ENCODE measurements around the gene PKIB.

Gene PKIB

GRCh38 chr6:122722746-122723145, 112.5 kb downstream of the PKIB start:
- no peaks in the 10 kb centered on the region for H3K27me3 ChIP-seq (replicated peaks in 2 of 5; ENCODE audit: control insufficient read depth in 4 of 5, insufficient read depth in 5 of 5, low read length in 4 of 5)
- no peak overlapping the region for H3K27ac ChIP-seq (ENCODE audit: insufficient read depth in 1 of 2, low read depth in 1 of 2, low read length in 2 of 2, poor library complexity in 1 of 2, severe bottlenecking in 2 of 2)
- H3K4me3 ChIP-seq (ENCODE audit: control insufficient read depth in 1 of 7, extremely low read depth in 1 of 7, insufficient read depth in 4 of 7, low read depth in 2 of 7, low read length in 6 of 7), result no peak overlapping the region
- peaks cover 0 to 3% (median 0%) of the 10 kb centered on the region in 4 experiments for H3K4me1 ChIP-seq (ENCODE audit: control extremely low read depth in 1 of 4, control insufficient read depth in 4 of 4, insufficient read depth in 4 of 4, low read length in 3 of 4)
- CTCF ChIA-PET, result interaction anchor here (1.5 to 2.2 kb wide), 4 partner anchors 9 to 116 kb away, joined by 4 to 11 read pairs (median 5); no protein-coding TSS in a partner anchor
- H3K36me3 ChIP-seq (ENCODE audit: control insufficient read depth in 4 of 4, insufficient read depth in 4 of 4, low read length in 3 of 4), result no peaks in the 10 kb centered on the region
- 96% methylated on average over 4 of the region's 4 CpGs for WGBS (ENCODE audit: insufficient coverage)
- no peaks in the 10 kb centered on the region for H3K9me3 ChIP-seq (ENCODE audit: control extremely low read depth in 1 of 5, control insufficient read depth in 4 of 5, insufficient read depth in 2 of 5, low read depth in 1 of 5, low read length in 4 of 5)
- POLR2A ChIA-PET, result no interaction called here
- DNase-seq, result no peak

GRCh38 chr6:122726649-122727048, 116.4 kb downstream of the PKIB start:
- Histone ChIP-seq H3K27me3 (replicated peaks in 2 of 5; ENCODE audit: control insufficient read depth in 4 of 5, insufficient read depth in 5 of 5, low read length in 4 of 5) (peaks cover 0 to 2% (median 0%) of the 10 kb centered on the region in 5 experiments), H3K9me3 (ENCODE audit: control extremely low read depth in 1 of 5, control insufficient read depth in 4 of 5, insufficient read depth in 2 of 5, low read depth in 1 of 5, low read length in 4 of 5) (no peaks in the 10 kb centered on the region), H3K36me3 (ENCODE audit: control insufficient read depth in 4 of 4, insufficient read depth in 4 of 4, low read length in 3 of 4) (no peaks in the 10 kb centered on the region), H3K27ac (ENCODE audit: insufficient read depth in 1 of 2, low read depth in 1 of 2, low read length in 2 of 2, poor library complexity in 1 of 2, severe bottlenecking in 2 of 2) (no peak overlapping the region), H3K4me1 (ENCODE audit: control extremely low read depth in 1 of 4, control insufficient read depth in 4 of 4, insufficient read depth in 4 of 4, low read length in 3 of 4) (no peaks in the 10 kb centered on the region), H3K4me3 (ENCODE audit: control insufficient read depth in 1 of 7, extremely low read depth in 1 of 7, insufficient read depth in 4 of 7, low read depth in 2 of 7, low read length in 6 of 7) (no peak overlapping the region)
- POLR2A ChIA-PET, result no interaction called here
- whole genome bisulfite sequencing (ENCODE audit: insufficient coverage), result 17% methylated on average over 1 of the region's 2 CpGs
- CTCF ChIA-PET, result interaction anchor here (0.6 to 9.3 kb wide), 18 partner anchors 8 to 252 kb away, joined by 3 to 113 read pairs (median 6); partner anchors contain the start of gene PKIB
- peak; percentile 43 to 53 (median 50) for DNase-seq

GRCh38 chr6:122727244-122727643, 117.0 kb downstream of the PKIB start:
- WGBS (ENCODE audit: insufficient coverage), result no CpG with 5 or more reads among the region's 1 CpG

GRCh38 chr6:122730334-122730733, 120.1 kb downstream of the PKIB start:
- DNase-seq, result no peak
- ChIA-PET POLR2A (no interaction called here), CTCF (interaction anchor here (1.0 to 9.3 kb wide), 19 partner anchors 7 to 590 kb away, joined by 3 to 113 read pairs (median 3); no protein-coding TSS in a partner anchor)

More at GRCh38 chr6:122727244-122727643, 117.0 kb downstream of the PKIB start:
- no peaks in the 10 kb centered on the region for H3K4me1 ChIP-seq (ENCODE audit: control extremely low read depth in 1 of 4, control insufficient read depth in 4 of 4, insufficient read depth in 4 of 4, low read length in 3 of 4)
- CTCF ChIA-PET, result interaction anchor here (0.6 to 9.3 kb wide), 23 partner anchors 10 to 253 kb away, joined by 3 to 113 read pairs (median 6); partner anchors contain the start of gene PKIB
- POLR2A ChIA-PET, result interaction anchor here (0.5 kb wide), 1 partner anchor 30 kb away, joined by 3 read pairs; no protein-coding TSS in a partner anchor
- H3K36me3 ChIP-seq (ENCODE audit: control insufficient read depth in 4 of 4, insufficient read depth in 4 of 4, low read length in 3 of 4), result no peaks in the 10 kb centered on the region
- H3K9me3 ChIP-seq (ENCODE audit: control extremely low read depth in 1 of 5, control insufficient read depth in 4 of 5, insufficient read depth in 2 of 5, low read depth in 1 of 5, low read length in 4 of 5), result no peaks in the 10 kb centered on the region
- no peak for DNase-seq
- H3K27ac ChIP-seq (ENCODE audit: insufficient read depth in 1 of 2, low read depth in 1 of 2, low read length in 2 of 2, poor library complexity in 1 of 2, severe bottlenecking in 2 of 2), result no peak overlapping the region
- H3K4me3 ChIP-seq (ENCODE audit: control insufficient read depth in 1 of 7, extremely low read depth in 1 of 7, insufficient read depth in 4 of 7, low read depth in 2 of 7, low read length in 6 of 7), result no peak overlapping the region
- peaks cover 0 to 2% (median 0%) of the 10 kb centered on the region in 5 experiments for H3K27me3 ChIP-seq (replicated peaks in 2 of 5; ENCODE audit: control insufficient read depth in 4 of 5, insufficient read depth in 5 of 5, low read length in 4 of 5)

GRCh38 chr6:122730775-122731386, 120.7 kb downstream of the PKIB start:
- Histone ChIP-seq H3K36me3 (ENCODE audit: control insufficient read depth in 4 of 4, insufficient read depth in 4 of 4, low read length in 3 of 4) (no peaks in the 10 kb centered on the region), H3K4me1 (ENCODE audit: control extremely low read depth in 1 of 4, control insufficient read depth in 4 of 4, insufficient read depth in 4 of 4, low read length in 3 of 4) (no peaks in the 10 kb centered on the region), H3K27ac (ENCODE audit: insufficient read depth in 1 of 2, low read depth in 1 of 2, low read length in 2 of 2, poor library complexity in 1 of 2, severe bottlenecking in 2 of 2) (no peak overlapping the region), H3K27me3 (replicated peaks in 2 of 5; ENCODE audit: control insufficient read depth in 4 of 5, insufficient read depth in 5 of 5, low read length in 4 of 5) (peaks cover 0 to 12% (median 8%) of the 10 kb centered on the region in 5 experiments), H3K4me3 (ENCODE audit: control insufficient read depth in 1 of 7, extremely low read depth in 1 of 7, insufficient read depth in 4 of 7, low read depth in 2 of 7, low read length in 6 of 7) (no peak overlapping the region), H3K9me3 (ENCODE audit: control extremely low read depth in 1 of 5, control insufficient read depth in 4 of 5, insufficient read depth in 2 of 5, low read depth in 1 of 5, low read length in 4 of 5) (no peaks in the 10 kb centered on the region)
- WGBS (ENCODE audit: insufficient coverage), result 6% methylated on average over 3 of the region's 4 CpGs
- ChIA-PET POLR2A (no interaction called here), CTCF (interaction anchor here (1.1 to 9.3 kb wide), 18 partner anchors 8 to 589 kb away, joined by 3 to 113 read pairs (median 4); no protein-coding TSS in a partner anchor)
- peak in 2 of 3 donors; percentile 61 to 71 for DNase-seq

More at GRCh38 chr6:122730334-122730733, 120.1 kb downstream of the PKIB start:
- 86% methylated on average over 3 of the region's 3 CpGs for WGBS (ENCODE audit: insufficient coverage)
- Histone ChIP-seq H3K36me3 (ENCODE audit: control insufficient read depth in 4 of 4, insufficient read depth in 4 of 4, low read length in 3 of 4) (no peaks in the 10 kb centered on the region), H3K4me1 (ENCODE audit: control extremely low read depth in 1 of 4, control insufficient read depth in 4 of 4, insufficient read depth in 4 of 4, low read length in 3 of 4) (no peaks in the 10 kb centered on the region), H3K4me3 (ENCODE audit: control insufficient read depth in 1 of 7, extremely low read depth in 1 of 7, insufficient read depth in 4 of 7, low read depth in 2 of 7, low read length in 6 of 7) (no peak overlapping the region), H3K27me3 (replicated peaks in 2 of 5; ENCODE audit: control insufficient read depth in 4 of 5, insufficient read depth in 5 of 5, low read length in 4 of 5) (peaks cover 0 to 12% (median 4%) of the 10 kb centered on the region in 5 experiments), H3K27ac (ENCODE audit: insufficient read depth in 1 of 2, low read depth in 1 of 2, low read length in 2 of 2, poor library complexity in 1 of 2, severe bottlenecking in 2 of 2) (no peak overlapping the region), H3K9me3 (ENCODE audit: control extremely low read depth in 1 of 5, control insufficient read depth in 4 of 5, insufficient read depth in 2 of 5, low read depth in 1 of 5, low read length in 4 of 5) (no peaks in the 10 kb centered on the region)

- 83% methylated on average over 1 of the region's 4 CpGs for WGBS (ENCODE audit: insufficient coverage)
- no peaks in the 10 kb centered on the region for H3K36me3 ChIP-seq (ENCODE audit: control insufficient read depth in 4 of 4, insufficient read depth in 4 of 4, low read length in 3 of 4)
- ChIA-PET POLR2A (interaction anchor here (0.6 kb wide), 1 partner anchor 178 kb away, joined by 6 read pairs; no protein-coding TSS in a partner anchor), CTCF (interaction anchor here (1.0 to 9.3 kb wide), 6 partner anchors 10 to 248 kb away, joined by 3 to 113 read pairs (median 7); no protein-coding TSS in a partner anchor)
- no peak overlapping the region for H3K27ac ChIP-seq (ENCODE audit: insufficient read depth in 1 of 2, low read depth in 1 of 2, low read length in 2 of 2, poor library complexity in 1 of 2, severe bottlenecking in 2 of 2)
- no peaks in the 10 kb centered on the region for H3K4me1 ChIP-seq (ENCODE audit: control extremely low read depth in 1 of 4, control insufficient read depth in 4 of 4, insufficient read depth in 4 of 4, low read length in 3 of 4)
- no peak overlapping the region for H3K4me3 ChIP-seq (ENCODE audit: control insufficient read depth in 1 of 7, extremely low read depth in 1 of 7, insufficient read depth in 4 of 7, low read depth in 2 of 7, low read length in 6 of 7)
- no peaks in the 10 kb centered on the region for H3K9me3 ChIP-seq (ENCODE audit: control extremely low read depth in 1 of 5, control insufficient read depth in 4 of 5, insufficient read depth in 2 of 5, low read depth in 1 of 5, low read length in 4 of 5)
- H3K27me3 ChIP-seq (replicated peaks in 2 of 5; ENCODE audit: control insufficient read depth in 4 of 5, insufficient read depth in 5 of 5, low read length in 4 of 5), result peaks cover 0 to 12% (median 8%) of the 10 kb centered on the region in 5 experiments
- DNase-seq, result peak in 1 of 3 donors; percentile 37
These were observed 123.1 kb downstream of the PKIB start for GRCh38 chr6:122733259-122733658.
